ENCODE measurements around the gene MELK. TPM values are rescaled to one million over a fixed set of nuclear protein-coding genes. Genes with fewer than 3 reads are reported as not detected.
A peak's percentile ranks its signal among the peaks of the same experiment; 100 is the strongest.
"Not testable (repeated sequence)": the region's sequence is repeated elsewhere in the genome, so short reads cannot be mapped to it uniquely, and the experiment has no call there.

Gene MELK
- total RNA-seq, result 10 to 100 TPM; 47.2 to 48.1 TPM

GRCh38 chr9:36572515-36573418 is at the start of gene MELK:
MELK (plus strand) TSS chr9:36572895; CDS start chr9:36581682, 8,787 bp downstream.
- Mint-ChIP-seq H3K9me3 (no peaks in the 10 kb centered on the region), H3K4me1 (peaks cover 38% of the 10 kb centered on the region), H3K27ac (peak within 1 kb of the TSS; percentile 79), H3K4me3 (peak within 1 kb of the TSS; percentile 98), H3K36me3 (peaks cover 17% of the 10 kb centered on the region), H3K27me3 (peaks cover 4% of the 10 kb centered on the region)
- ATAC-seq (ENCODE audit: low read depth), result peak; percentile 80
- POLR2A ChIA-PET, result interaction anchor here (0.6 kb wide), 1 partner anchor 16 kb away, joined by 3 read pairs; no protein-coding TSS in a partner anchor
- peak; percentile 97 for DNase-seq

GRCh38 chr9:36530224-36530623 is 42.5 kb upstream of the MELK start:
- H3K4me1 Mint-ChIP-seq, result peaks cover 2% of the 10 kb centered on the region
- no peaks in the 10 kb centered on the region for H3K36me3 Mint-ChIP-seq
- no peak overlapping the region for H3K4me3 Mint-ChIP-seq
- no peak for ATAC-seq (ENCODE audit: low read depth)
- H3K27me3 Mint-ChIP-seq, result peaks cover 6% of the 10 kb centered on the region
- POLR2A ChIA-PET, result no interaction called here
- no peak overlapping the region for H3K27ac Mint-ChIP-seq
- H3K9me3 Mint-ChIP-seq, result no peaks in the 10 kb centered on the region
- DNase-seq, result no peak

GRCh38 chr9:36532353-36532752 is 40.3 kb upstream of the MELK start:
- H3K4me3 Mint-ChIP-seq, result no peak overlapping the region
- H3K27me3 Mint-ChIP-seq, result peaks cover 6% of the 10 kb centered on the region
- DNase-seq, result no peak
- H3K36me3 Mint-ChIP-seq, result no peaks in the 10 kb centered on the region
- H3K9me3 Mint-ChIP-seq, result no peaks in the 10 kb centered on the region
- POLR2A ChIA-PET, result no interaction called here
- no peak overlapping the region for H3K27ac Mint-ChIP-seq
- ATAC-seq (ENCODE audit: low read depth), result no peak
- H3K4me1 Mint-ChIP-seq, result peaks cover 2% of the 10 kb centered on the region

- H3K27ac Mint-ChIP-seq; H3K4me3 Mint-ChIP-seq; H3K36me3 Mint-ChIP-seq; POLR2A ChIA-PET; DNase-seq; H3K4me1 Mint-ChIP-seq; H3K27me3 Mint-ChIP-seq; H3K9me3 Mint-ChIP-seq; ATAC-seq (ENCODE audit: low read depth): not testable (repeated sequence)
Observed at GRCh38 chr9:36533726-36534125, 39.0 kb upstream of the MELK start.

GRCh38 chr9:36535107-36535506 is 37.6 kb upstream of the MELK start:
- Mint-ChIP-seq H3K27ac (no peak overlapping the region), H3K36me3 (no peaks in the 10 kb centered on the region), H3K27me3 (peaks cover 6% of the 10 kb centered on the region), H3K4me1 (peaks cover 10% of the 10 kb centered on the region), H3K4me3 (no peak overlapping the region), H3K9me3 (no peaks in the 10 kb centered on the region)
- ATAC-seq (ENCODE audit: low read depth), result no peak
- POLR2A ChIA-PET, result interaction anchor here (0.6 to 0.7 kb wide), 2 partner anchors 14 to 29 kb away, joined by 3 to 5 read pairs; no protein-coding TSS in a partner anchor
- no peak for DNase-seq

- no peak overlapping the region for H3K27ac Mint-ChIP-seq
- no peaks in the 10 kb centered on the region for H3K9me3 Mint-ChIP-seq
- peaks cover 3% of the 10 kb centered on the region for H3K27me3 Mint-ChIP-seq
- DNase-seq (no peak), ATAC-seq (ENCODE audit: low read depth) (no peak)
- POLR2A ChIA-PET, result no interaction called here
- H3K4me3 Mint-ChIP-seq, result no peak overlapping the region
- peaks cover 14% of the 10 kb centered on the region for H3K4me1 Mint-ChIP-seq
- no peaks in the 10 kb centered on the region for H3K36me3 Mint-ChIP-seq
Observed at GRCh38 chr9:36537861-36538260, 34.8 kb upstream of the MELK start.

- DNase-seq, result no peak
- H3K27me3 Mint-ChIP-seq, result peaks cover 3% of the 10 kb centered on the region
- POLR2A ChIA-PET, result no interaction called here
- no peak overlapping the region for H3K27ac Mint-ChIP-seq
- H3K4me1 Mint-ChIP-seq, result peaks cover 14% of the 10 kb centered on the region
- no peaks in the 10 kb centered on the region for H3K9me3 Mint-ChIP-seq
- no peaks in the 10 kb centered on the region for H3K36me3 Mint-ChIP-seq
- ATAC-seq (ENCODE audit: low read depth), result no peak
- H3K4me3 Mint-ChIP-seq, result no peak overlapping the region
Observed at GRCh38 chr9:36542355-36542754, 30.3 kb upstream of the MELK start.

GRCh38 chr9:36543916-36544315 is 28.8 kb upstream of the MELK start:
- POLR2A ChIA-PET, result no interaction called here
- peaks cover 15% of the 10 kb centered on the region for H3K27me3 Mint-ChIP-seq
- H3K9me3 Mint-ChIP-seq, result no peaks in the 10 kb centered on the region
- no peak overlapping the region for H3K4me3 Mint-ChIP-seq
- no peak for DNase-seq
- H3K36me3 Mint-ChIP-seq, result no peaks in the 10 kb centered on the region
- ATAC-seq (ENCODE audit: low read depth), result no peak
- H3K4me1 Mint-ChIP-seq, result peaks cover 11% of the 10 kb centered on the region
- H3K27ac Mint-ChIP-seq, result no peak overlapping the region

- ATAC-seq (ENCODE audit: low read depth) (no peak), DNase-seq (no peak)
- Mint-ChIP-seq H3K27ac (no peak overlapping the region), H3K4me3 (no peak overlapping the region), H3K4me1 (no peaks in the 10 kb centered on the region), H3K36me3 (no peaks in the 10 kb centered on the region), H3K27me3 (peaks cover 20% of the 10 kb centered on the region), H3K9me3 (no peaks in the 10 kb centered on the region)
- POLR2A ChIA-PET, result no interaction called here
Observed at GRCh38 chr9:36547598-36547997, 25.1 kb upstream of the MELK start.

GRCh38 chr9:36548454-36548853 is 24.2 kb upstream of the MELK start:
- no peaks in the 10 kb centered on the region for H3K9me3 Mint-ChIP-seq
- H3K4me1 Mint-ChIP-seq, result no peaks in the 10 kb centered on the region
- POLR2A ChIA-PET, result no interaction called here

GRCh38 chr9:36550135-36550534 is 22.6 kb upstream of the MELK start:
- H3K27me3 Mint-ChIP-seq, result peaks cover 20% of the 10 kb centered on the region
- H3K36me3 Mint-ChIP-seq, result no peaks in the 10 kb centered on the region
- no peaks in the 10 kb centered on the region for H3K4me1 Mint-ChIP-seq
- no peak overlapping the region for H3K27ac Mint-ChIP-seq
- DNase-seq (no peak), ATAC-seq (ENCODE audit: low read depth) (no peak)
- POLR2A ChIA-PET, result interaction anchor here (1.1 kb wide), 1 partner anchor 79 kb away, joined by 8 read pairs; no protein-coding TSS in a partner anchor
- H3K4me3 Mint-ChIP-seq, result no peak overlapping the region
- H3K9me3 Mint-ChIP-seq, result no peaks in the 10 kb centered on the region

More at GRCh38 chr9:36548454-36548853, 24.2 kb upstream of the MELK start:
- Mint-ChIP-seq H3K36me3 (no peaks in the 10 kb centered on the region), H3K4me3 (no peak overlapping the region), H3K27me3 (peaks cover 20% of the 10 kb centered on the region), H3K27ac (no peak overlapping the region)
- DNase-seq (no peak), ATAC-seq (ENCODE audit: low read depth) (no peak)

GRCh38 chr9:36550631-36551098 is 22.0 kb upstream of the MELK start:
- not testable (repeated sequence) for ATAC-seq (ENCODE audit: low read depth); DNase-seq; H3K36me3 Mint-ChIP-seq; H3K4me3 Mint-ChIP-seq; H3K27ac Mint-ChIP-seq; H3K4me1 Mint-ChIP-seq; H3K9me3 Mint-ChIP-seq
- peaks cover 20% of the 10 kb centered on the region for H3K27me3 Mint-ChIP-seq
- POLR2A ChIA-PET, result interaction anchor here (1.1 kb wide), 1 partner anchor 80 kb away, joined by 8 read pairs; no protein-coding TSS in a partner anchor

- no peak overlapping the region for H3K27ac Mint-ChIP-seq
- H3K36me3 Mint-ChIP-seq, result no peaks in the 10 kb centered on the region
- POLR2A ChIA-PET, result no interaction called here
- H3K4me3 Mint-ChIP-seq, result no peak overlapping the region
- H3K27me3 Mint-ChIP-seq, result peaks cover 20% of the 10 kb centered on the region
- DNase-seq, result no peak
- no peaks in the 10 kb centered on the region for H3K9me3 Mint-ChIP-seq
- peaks cover 2% of the 10 kb centered on the region for H3K4me1 Mint-ChIP-seq
- no peak for ATAC-seq (ENCODE audit: low read depth)
Observed at GRCh38 chr9:36551129-36551528, 21.6 kb upstream of the MELK start.

- H3K36me3 Mint-ChIP-seq, result no peaks in the 10 kb centered on the region
- DNase-seq (no peak), ATAC-seq (ENCODE audit: low read depth) (no peak)
- H3K4me3 Mint-ChIP-seq, result no peak overlapping the region
- H3K27ac Mint-ChIP-seq, result no peak overlapping the region
- H3K27me3 Mint-ChIP-seq, result peaks cover 20% of the 10 kb centered on the region
- POLR2A ChIA-PET, result no interaction called here
- H3K9me3 Mint-ChIP-seq, result no peaks in the 10 kb centered on the region
- H3K4me1 Mint-ChIP-seq, result peaks cover 2% of the 10 kb centered on the region
Observed at GRCh38 chr9:36551910-36552309, 20.8 kb upstream of the MELK start.
